ENCODE data around the gene CHAD.
"Not testable (repeated sequence)": the region's sequence is repeated elsewhere in the genome, so short reads cannot be mapped to it uniquely, and the experiment has no call there.

The CHAD gene

DNA sequence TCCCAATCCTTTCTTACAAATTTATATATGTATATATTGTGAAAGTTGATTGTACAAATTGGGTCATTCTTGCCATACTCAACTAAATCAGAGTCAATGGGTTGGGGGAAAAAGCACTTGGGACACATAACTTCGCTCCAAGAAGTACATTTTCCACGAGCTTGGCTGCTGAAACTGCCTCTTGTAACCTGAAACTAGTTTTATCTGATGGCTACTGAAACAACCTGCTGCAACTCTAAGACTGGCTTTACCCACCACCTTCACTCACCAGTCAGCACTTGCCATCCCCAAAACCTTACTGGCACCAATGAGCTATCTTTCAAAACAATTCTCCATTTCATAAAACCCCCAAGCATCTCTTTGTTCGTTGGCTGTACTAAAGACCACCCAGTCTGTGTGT is 25.1 kb upstream of the CHAD start:
- DNase-seq: no peak

- no peak for DNase-seq
Observed at GRCh38 chr17:50492214-50492613, 23.5 kb upstream of the CHAD start.

- no peak for DNase-seq
Observed at GRCh38 chr17:50491505-50491904, 22.8 kb upstream of the CHAD start.

GRCh38 chr17:50488880-50489279 is 20.2 kb upstream of the CHAD start:
- no peak for DNase-seq

DNA sequence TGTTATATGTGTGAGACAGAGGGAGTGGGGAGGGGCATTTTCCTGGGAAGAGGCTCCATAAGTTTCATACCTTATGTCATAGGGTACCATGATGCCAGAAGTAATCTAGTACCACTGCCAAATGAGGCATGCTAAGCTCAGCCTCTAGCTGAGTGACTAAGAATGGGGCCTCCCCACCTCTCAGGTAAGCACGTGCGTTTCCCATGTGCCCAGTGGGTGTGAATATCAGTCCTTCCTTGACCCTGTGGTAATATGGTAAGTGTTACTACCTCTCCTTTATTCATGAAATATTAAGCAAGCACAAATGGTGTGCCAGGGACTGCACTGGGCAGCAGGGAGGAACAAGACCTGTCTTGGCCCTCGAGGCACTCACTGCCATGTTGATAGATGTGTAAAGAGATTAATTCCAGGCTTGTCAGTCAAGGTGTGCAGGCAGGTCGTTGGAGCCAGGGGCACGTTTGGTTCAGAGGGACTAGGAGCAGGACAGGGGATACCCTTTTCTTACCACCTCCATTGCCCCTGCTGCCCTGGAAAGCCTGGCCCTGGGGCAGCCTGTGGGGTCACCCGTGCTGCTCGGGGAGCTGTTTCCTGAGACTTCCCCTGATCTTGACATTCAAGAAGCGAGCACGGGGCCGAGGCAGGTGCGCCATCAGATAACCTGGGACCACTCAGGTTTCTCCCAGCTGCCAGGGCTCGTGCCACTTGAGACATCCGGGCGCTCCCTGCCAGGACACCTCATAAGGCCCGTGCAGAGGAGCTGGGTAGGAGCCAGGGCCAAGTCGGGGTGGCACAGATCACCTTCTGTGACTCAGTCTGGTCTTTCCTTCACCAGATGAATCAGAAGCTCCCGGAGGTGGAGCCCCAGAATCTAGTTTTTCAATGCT is 18.8 kb upstream of the CHAD start:
- no peak for DNase-seq

- no peak for DNase-seq
Observed at GRCh38 chr17:50484386-50485155, 15.9 kb upstream of the CHAD start.

- no peak for DNase-seq
Observed at GRCh38 chr17:50483266-50483665, 14.6 kb upstream of the CHAD start.

DNA sequence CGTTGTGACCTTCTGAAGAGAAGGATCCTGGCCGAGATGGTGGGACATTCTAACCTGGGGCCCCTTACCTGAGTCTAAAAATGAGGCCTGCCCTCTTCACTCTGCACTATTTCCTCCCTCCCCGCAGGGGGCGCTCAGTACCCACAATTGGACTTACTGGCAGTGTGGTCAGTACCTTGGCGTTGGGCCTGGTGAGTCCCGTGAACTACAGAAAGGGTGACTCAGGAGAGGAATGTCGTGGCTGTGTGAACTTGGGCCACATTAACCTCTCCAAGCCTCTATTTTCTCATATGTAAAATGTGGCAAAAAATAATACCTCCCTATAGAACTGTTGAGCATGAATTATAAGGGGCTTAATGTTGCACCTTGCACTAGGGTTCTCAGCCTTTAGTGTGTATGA is 13.8 kb upstream of the CHAD start:
- DNase-seq: peak; percentile 85

GRCh38 chr17:50482110-50482509 is 13.4 kb upstream of the CHAD start:
- DNase-seq: no peak

GRCh38 chr17:50481648-50482047 is 13.0 kb upstream of the CHAD start:
- no peak for DNase-seq

- no peak for DNase-seq
Observed at GRCh38 chr17:50480854-50481490, 12.3 kb upstream of the CHAD start.

DNA sequence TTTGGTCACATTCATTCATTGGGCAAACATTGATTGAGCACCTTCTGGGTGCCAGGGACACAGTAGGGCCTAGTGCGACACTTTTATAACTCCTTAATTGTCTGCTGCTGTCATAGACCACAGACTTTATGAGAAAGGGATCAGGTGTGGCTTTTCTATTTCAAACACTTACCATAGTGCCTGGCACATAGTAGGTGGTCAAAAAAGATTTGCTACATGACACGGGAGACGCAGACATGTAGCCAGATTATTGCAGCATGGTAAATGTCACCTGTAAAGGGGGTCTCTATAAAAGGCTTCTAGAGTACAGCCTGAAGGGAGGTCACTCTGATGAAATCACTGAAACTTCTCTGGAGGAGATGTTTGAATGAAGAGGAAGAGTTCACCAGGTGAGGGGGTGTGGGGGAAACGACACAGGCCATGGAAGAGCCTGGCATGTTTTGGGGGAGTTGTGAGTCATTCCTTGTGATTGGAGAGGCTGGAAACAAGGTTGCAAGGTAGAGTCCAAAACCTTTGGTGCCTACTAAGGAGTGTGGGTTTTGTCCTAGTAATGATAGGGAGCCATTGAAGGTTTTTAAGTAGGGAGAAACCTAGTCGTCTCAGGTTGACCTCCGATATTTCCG is 11.6 kb upstream of the CHAD start:
- DNase-seq: no peak

DNA sequence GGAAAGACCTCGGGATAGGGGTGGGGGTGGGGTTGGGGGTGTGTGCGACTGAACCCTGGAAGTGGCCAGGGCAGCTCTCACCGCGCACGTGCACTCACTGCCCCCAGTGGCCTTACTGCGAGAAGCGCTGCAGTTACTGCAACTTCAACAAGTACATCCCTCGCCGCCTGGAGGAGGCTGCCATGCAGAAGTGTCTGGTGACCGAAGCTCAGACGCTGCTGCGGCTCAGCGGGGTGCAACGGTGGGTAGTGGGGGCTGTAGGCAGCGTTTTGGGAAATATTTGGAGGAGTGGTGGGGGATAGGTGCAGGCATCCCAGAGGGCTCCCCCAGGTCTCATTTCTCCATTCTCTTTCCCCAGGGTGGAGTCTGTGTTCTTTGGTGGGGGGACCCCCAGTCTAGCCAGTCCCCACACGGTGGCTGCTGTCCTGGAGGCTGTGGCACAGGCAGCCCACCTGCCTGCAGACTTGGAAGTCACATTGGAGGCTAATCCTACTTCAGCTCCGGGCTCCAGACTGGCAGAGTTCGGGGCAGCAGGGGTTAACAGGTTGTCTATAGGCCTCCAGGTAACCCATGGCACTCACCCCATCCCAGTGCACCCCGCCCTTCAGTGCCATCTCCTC is 11.0 kb upstream of the CHAD start:
- DNase-seq: peak; percentile 91

- peak; percentile 95 for DNase-seq
Observed at GRCh38 chr17:50478391-50479381, 10.0 kb upstream of the CHAD start, which contains the start of gene RSAD1. Gene RSAD1 (plus strand): TSS chr17:50478860. CDS start chr17:50478885, 25 bp downstream.

DNA sequence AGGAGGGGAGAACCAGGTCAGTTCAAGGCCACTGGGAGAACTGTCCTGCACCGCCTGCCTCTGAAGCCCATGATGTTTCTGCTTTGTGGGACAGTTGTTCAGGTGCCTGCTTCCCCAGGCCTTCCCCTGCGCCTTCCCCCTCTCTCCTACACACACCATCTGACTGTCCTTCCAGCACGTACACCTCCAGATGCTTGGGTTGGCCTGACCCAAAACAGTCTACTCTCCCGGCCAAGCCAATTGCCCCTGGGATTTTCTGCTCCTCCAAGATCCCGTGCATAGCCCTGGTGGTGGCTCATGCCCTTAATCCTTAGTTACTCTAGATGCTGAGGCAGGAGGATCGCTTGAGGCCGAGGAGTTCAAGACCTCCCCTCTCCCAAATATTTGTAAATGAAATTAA is 9.3 kb upstream of the CHAD start:
- no peak for DNase-seq

- DNase-seq: no peak
Observed at GRCh38 chr17:50476545-50477315, 8.1 kb upstream of the CHAD start.

GRCh38 chr17:50475775-50476544 is 7.3 kb upstream of the CHAD start:
- not testable (repeated sequence) for DNase-seq

- no peak for DNase-seq
Observed at GRCh38 chr17:50475362-50475761, 6.7 kb upstream of the CHAD start.

- no peak for DNase-seq
Observed at GRCh38 chr17:50474523-50474922, 5.8 kb upstream of the CHAD start.

DNA sequence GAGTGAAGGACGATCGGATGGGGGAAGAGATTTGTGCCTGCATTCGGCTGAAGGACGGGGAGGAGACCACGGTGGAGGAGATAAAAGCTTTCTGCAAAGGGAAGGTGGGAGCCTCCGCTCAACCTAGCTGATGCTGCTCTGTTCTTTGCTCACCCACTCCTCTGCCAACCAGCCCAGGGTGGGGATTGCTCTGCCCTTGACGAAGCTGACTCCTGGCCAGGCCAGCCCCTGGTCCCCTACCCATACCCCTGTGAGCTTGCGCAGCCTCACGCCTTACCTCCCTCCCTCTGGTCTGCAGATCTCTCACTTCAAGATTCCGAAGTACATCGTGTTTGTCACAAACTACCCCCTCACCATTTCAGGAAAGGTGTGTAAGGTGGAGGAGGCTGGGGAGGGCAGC is 5.2 kb upstream of the CHAD start:
- no peak for DNase-seq

All from NCI-H82 (cell line).